Activated gamma-delta T cell treated with anti-CD3 and anti-CD28 coated beads, Interleukin-2, amount 50 U/mL, for 16 hours (primary cell): ENCODE measurements around the gene OST4.
"Not testable (repeated sequence)": the region's sequence is repeated elsewhere in the genome, so short reads cannot be mapped to it uniquely, and the experiment has no call there.

ENCODE experiments used
- DNase-seq: peaks from one replicate; pipeline ENCODE4 v3.0.0-alpha.2; 2020; ENCODE audit warnings: low read depth

Gene OST4

DNA sequence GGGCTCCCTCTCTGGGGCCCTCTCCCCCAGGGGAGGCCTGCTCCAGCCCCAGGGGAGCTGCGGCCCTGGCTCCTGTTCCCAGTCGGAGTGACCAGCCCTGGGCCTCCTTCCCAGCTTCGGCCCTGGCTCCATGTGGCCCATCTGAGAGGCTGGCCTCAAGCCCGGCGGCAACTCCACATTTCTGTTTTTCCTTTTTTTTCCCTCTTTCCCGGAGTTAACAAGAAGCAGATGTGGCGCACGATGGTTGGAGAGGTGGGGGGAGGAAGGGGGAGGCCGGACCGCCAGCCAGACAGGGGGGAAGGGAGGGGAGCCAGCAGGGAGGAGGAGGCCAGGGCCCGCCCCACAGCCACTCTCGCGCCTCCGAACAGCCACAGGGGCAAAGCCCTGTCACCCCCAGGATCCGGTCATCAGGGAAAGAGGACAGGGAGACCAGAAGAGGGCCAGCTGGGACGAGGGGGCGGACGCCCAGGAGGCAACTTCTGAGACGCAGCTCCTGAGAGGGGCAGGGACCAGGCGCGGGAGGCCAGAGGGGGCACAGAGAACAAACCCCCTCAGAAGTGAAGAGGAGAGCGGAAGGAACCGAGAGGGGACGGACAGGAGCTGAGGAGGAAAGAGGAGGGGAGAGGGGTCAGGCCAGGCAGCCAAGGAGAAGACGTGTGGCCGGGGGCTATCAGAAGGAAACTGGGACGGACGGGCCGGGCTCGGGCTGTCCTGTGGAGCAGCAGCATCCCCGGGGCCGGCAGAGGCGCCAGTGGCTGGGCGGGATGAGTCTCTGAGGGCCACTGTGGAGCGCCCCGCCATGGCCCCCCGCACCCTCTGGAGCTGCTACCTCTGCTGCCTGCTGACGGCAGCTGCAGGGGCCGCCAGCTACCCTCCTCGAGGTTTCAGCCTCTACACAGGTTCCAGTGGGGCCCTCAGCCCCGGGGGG is 7.1 kb upstream of the OST4 start, which contains the start of gene EMILIN1:
TSS of gene EMILIN1 (plus strand) at position 349 of the 928 bp plus-strand sequence. CDS start at position 800, 451 bp downstream.
- no peak for DNase-seq

DNA sequence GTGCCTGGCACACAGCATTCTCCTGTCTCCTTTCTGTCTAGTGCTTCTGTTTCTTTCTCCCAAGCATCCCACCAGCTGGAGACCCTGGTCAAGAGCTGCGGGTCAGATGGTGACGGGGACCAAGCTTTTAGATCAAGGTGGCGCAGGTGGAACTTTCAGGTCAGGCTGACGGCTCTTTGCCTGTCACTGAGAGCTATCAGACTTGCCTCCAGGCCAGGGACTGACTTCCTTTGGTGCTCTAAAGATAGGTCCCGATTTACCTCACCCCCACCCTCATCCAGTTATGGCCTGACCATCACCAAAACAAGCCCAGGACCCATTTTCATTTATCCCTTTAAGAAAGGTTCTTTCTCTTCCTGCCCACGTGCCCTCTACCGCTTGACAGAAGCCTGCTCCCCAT is 5.8 kb upstream of the OST4 start:
- no peak for DNase-seq

DNA sequence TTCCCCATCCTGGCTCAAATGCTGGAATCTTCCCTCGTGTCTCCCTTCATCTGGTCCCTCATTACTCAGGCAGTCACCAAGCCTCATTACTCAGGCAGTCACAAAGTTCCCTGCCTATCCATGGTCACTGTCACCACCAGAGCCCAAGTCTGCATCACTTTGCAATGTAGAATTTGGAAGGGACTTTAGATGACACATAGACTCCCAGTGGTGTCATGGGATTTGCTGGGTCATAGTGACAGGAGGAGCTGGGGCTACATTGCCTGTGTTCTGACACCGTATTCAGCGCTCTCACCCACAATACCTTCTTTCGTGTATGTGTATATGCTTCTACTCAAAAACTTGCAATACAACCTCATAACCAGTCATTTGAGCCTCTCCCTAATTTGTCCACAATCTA is 4.9 kb upstream of the OST4 start:
- DNase-seq = no peak

DNA sequence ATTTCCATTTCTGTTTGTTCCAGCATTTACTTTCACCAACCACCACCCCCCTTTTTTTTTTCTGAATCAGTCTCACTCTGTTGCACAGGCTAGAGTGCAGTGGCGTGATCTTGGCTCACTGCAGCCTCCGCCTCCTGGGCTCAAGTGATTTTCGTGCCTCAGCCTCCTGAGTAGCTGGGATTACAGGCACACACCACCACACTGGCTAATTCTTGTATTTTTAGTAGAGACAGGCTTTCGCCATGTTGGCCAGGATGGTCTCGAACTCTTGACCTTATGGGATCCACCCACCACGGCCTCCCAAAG is 4.1 kb upstream of the OST4 start:
- DNase-seq = not testable (repeated sequence)

DNA sequence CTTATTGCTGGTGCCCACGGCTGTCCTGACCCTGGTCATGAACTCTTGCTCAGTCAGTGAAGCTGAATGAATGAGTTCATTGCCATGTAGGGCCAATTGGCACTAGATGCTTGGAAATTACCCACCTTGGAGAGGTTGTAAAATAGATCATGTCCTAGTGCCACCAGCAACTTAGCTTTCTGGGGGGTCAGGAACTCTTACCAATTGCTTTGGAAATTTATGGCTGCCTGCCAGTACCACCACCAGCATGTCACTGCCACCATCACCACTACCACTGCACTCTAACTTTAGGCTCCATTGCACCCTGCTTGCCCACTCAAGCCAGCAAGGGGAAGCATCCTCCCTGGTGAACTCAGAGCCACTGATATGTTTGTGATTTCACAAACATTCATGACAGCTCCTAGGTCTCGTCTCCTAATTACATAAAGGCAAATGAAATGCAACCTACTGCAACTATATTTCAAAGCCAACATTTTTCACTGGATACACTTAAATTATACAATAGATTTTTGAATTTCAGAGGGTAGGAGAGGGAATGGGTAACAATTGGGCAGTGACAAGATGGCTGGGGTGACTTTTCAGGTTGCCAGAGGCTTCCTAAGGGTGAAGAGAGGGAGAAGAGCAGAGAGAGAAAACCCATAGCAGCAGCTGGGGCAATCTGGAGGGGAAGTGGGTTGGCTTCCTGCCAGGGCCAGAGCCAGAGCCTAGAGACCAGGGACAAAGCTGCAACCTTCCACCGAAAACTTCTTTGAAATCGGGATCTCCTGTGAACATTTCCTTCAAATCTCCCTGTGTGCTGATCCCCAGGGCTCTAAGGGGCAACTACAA is 3.5 kb upstream of the OST4 start:
- peak; percentile 30 for DNase-seq

DNA sequence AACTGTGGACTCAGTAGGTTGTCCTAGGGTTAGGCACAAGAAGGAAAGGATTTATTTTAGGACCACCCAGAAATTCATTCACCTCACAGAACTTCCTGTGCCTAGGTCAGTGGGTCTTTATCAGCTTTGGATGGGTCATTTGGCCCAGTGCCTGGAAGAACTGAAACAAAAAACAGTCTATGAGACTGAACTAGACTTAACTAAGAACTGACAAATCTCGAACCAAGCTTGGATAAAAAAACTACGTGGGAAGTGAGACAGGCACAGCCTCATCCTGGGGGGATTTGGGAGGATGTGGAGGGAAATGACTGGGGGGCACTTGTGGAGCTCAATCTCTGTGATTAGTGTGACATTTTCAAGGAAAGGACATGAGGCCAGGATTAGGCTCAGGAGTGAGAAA is 2.3 kb upstream of the OST4 start:
- DNase-seq = no peak

DNA sequence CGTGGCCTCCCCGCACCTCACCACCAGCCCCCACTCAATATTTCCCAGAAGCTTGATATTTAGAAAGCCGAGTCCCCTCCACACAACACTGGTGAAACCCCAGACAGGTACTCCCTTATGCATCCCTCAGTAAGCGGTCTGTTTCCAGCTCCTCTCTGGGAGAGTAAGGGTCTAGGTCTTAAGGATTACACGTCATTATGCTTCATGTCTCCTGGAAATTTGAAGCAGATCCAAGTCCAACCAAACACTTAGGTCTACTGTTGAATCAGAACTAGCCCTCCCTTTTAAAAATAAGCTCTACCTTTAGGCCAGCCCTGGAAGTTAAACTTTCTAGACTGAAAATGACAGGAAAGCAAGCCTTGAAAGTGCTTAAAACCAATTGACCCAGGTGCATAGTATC is 1.5 kb upstream of the OST4 start:
- no peak for DNase-seq

DNA sequence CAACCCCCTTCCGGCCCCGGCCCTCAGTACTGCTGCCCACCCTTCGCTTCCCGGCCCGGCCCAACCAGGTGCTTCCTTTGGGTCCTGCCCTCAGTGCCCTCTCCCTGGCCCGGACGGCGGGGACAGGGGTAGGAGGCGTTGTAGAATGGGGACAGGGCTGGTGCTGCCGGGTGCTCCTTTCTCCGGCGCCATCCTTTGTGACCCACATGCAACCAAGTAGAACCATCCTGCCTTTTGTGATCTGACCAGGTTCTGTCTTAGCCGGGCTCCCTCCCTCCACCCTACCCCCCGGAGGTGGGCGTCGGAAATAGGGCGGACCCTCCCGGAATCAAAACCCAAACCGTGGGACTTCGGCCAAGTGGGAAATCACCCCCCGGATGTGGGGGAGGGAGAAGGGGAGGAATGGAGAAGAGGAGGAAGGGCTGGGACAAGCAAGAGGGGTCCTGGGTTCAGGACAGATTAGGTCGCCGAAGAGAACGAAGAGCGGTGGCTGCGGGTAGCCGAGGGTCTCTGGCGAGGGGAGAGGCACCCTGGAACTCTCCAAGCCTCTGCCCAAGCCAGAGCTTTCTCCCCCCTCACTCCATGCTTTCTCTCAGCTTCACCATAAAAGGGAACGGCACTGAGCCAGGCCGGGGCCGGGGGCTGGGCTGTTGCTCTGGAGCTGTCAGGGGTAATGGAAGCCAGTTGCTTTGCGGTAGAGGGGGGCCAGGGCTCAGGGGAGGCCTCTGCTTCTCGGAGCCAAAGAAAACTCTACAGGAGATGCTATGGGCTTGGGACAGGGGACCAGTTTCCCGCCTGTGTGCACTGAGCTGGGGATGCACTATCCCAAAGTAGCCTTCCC is 756 bp upstream of the OST4 start:
- no peak for DNase-seq

DNA sequence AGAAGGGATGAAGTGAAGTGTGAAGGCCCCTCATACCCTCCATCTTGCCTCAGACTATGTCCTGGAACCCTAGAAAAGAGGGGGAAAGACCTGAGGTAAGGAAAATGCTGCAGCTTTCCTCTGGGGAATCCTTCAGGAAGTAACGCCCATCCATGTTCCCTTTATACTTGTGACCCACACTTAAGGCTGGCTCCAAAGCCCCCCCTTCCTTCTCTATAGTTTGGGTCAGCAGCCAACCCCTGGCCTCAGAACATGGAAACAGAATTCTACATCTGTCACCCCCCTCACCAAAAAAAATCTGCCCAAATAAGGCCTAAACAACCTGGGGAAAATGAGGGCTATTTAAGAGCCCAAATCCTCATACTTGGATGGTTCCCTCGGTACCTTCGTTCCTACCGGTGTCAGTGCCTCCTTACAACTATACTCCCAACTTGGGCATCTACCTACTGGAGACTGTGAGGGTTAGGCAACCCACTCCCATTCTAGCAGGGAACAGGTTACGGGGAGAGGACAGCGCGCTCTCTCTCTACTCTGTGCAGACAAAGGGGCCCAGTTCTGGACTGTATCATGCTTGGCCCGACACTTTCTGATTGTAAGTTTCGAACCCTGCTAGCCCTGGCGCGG is 689 bp downstream of the OST4 start:
- no peak for DNase-seq

DNA sequence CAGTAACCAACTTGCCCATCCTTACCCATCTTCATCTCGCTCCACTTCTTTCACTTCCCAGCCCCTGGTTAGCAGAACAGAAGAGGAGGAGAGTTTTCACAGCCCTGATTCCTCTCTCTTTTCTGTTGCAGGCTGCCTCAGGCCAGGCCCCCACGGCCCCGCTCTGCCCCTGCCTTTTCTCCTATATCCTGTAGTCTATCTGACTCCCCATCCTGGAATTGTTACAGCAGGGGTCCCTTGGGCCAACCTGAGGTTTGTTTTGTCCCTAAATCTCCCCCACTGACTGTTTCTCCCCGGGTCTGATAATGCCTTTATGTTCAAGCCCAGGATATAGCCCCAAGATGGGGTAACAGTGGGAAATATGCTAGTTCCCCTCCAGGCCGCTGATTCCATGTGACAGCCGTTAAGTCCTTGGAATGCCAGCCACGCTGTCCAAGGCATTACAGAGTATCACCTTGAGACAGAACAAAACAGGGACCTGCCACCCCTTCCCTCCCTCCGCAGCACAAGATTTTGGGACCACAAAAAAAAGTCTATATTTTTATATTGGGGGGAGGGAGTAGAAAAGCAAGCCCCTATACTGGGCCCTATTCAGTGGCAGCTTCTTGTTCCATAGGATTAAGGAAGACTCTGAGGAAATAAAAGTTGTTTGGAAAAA is 1.4 kb downstream of the OST4 start:
- DNase-seq = no peak

DNA sequence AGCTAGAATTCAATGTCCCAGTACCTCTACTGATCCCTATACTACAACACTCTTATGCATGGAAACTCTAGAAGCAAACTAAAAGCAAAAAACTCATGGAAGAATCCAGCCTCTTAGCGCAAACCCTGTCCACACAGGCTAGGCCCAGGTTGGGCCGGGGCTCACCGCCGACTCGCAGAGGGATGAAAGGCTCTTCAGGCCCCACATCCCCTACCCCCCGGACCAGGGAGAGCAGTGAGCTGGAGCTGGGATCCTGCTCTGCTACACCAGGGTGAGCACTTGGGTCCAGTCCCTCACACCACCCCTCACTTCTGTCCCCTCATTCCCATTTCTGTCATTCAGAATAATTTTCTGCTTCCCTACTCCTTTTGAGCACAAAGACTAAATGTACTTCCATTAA is 2.0 kb downstream of the OST4 start:
- DNase-seq = no peak

DNA sequence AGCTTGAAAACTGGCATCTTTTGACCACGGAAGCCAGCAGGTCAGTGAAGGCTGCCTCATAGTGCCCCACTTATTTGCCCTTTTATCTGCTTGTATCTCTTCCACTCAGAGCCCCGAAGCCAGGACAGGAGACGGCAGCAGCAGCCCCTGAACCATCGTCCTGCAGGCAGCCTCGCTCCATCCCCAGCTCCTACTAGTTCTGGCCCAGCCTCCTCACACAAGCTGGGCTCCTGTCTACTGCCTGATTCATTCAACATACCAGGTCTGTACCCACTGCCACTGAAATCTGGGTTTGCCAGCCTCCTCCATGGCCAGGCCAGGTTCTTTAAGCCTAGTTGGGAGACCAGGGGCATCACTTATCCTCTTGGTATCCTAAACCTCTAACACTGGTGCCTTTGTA is 4.1 kb downstream of the OST4 start:
- DNase-seq = no peak

DNA sequence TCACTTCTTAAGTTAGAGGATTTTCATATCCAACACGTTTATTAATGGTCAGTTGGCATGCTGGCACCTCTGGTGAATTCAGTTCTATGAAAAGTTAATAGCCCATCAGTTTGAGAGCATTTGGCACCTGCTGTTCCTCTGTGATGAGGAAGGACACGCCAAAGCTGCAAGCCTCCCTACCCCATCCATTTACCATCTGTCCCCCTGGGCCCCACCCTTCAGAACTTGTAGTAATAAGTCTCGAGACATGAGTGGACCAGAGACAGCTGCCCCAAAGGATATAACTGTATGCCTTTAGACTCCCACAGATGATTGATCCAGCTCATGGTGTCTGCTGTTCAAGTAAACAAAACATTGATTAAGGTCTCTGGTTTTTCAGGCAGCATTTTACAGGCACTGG is 6.3 kb downstream of the OST4 start:
- no peak for DNase-seq

DNA sequence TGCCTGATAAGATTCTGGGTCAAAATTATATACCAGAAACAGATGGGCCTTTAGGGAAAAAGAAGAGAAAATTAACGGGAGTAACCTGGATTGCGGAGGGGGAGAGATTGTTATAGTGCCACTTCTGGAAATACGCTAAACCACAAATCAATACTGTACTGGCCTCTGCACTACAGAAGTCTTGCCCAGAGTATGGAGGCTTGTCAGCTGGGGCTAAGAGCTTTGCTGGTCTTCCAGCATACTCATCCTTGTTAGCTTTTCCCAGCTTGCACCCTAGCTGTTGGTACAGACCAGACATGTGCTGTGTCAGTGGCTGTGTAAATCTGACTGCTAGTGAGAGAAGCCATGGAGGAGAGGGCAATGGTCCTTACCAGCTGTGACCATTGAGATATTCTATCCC is 11.1 kb downstream of the OST4 start:
- no peak for DNase-seq

DNA sequence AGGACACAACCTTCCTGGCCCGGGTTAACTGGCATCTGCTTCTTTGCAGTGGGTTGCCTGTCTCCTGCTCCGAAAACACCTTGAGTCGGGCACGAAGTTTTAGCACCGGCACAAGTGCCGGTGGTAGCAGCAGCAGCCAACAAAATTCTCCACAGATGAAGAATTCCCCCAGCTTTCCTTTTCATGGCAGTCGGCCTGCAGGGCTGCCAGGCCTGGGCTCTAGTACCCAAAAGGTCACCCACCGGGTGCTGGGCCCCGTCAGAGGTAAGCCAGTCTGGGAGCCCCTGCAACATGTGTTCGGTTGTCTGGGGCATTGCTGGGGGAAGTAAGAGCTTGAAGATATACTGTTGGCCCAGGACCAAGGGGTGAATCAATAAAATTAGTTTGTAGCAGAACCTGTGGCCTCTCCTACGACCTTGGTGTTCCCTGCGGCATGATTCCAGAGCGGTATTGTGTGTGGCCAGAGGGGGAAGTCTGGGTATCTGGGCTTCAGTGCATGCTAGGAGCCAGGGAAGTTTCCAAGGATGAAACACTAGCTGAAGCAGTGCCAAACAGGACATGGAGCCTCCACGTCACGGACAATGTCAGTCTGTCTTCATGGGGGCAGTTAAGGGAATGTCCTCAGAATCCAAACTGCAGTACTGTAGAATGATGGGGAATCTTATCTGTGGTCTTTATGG is 12.2 kb downstream of the OST4 start:
- no peak for DNase-seq

DNA sequence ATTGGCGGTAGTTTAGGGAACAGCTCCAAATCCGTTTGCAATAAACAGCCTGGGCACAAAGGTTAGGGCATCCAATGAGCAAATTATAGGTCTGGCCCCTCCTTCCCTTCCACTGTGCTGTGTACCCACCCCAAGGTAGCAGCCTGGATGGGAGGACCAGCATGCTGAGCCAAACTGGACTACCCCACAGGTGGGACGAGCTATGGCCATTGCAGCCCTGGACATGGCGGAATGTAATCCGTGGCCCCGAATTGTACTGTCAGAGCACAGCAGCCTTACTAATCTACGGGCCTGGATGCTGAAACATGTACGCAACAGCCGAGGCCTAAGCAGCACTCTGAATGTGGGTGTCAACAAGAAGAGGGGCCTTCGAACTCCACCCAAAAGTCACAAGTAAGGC is 13.2 kb downstream of the OST4 start:
- no peak for DNase-seq

DNA sequence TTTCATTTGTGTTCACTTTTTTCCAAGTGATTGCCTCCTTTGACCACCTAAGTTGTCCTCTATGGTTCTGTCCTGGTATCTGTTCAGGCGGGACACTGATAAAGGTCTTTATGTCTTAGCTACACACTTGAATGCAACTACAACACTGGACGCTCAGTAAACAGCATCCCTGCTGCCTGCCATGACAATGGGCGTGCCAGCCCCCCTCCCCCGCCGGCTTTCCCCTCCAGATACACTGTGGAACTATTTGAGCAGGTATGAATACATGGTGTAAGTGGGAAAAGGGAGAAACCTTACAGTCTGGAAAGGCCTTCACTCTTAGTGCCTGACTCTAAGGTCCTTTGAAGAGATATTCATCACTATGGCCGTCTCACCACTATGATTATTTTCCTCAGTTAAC is 14.3 kb downstream of the OST4 start:
- DNase-seq = no peak

DNA sequence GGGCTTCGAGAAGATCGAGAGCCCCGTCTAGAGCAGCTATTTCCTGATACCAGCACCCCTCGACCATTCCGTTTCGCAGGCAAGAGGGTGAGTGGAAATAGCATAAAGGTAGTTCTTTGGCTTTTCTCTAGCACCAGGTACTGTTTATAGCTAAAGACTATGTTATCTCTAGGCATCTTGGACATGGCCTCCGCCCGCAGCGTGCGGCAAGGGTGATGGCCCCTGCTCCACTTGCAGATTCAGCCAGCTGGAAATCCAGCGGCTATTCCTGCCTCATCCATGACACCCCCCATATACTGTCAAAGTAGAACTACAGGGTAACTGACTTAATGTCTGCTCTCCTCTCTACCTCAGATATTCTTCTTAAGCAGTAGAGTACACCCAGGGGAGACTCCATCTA is 16.7 kb downstream of the OST4 start:
- DNase-seq = no peak

DNA sequence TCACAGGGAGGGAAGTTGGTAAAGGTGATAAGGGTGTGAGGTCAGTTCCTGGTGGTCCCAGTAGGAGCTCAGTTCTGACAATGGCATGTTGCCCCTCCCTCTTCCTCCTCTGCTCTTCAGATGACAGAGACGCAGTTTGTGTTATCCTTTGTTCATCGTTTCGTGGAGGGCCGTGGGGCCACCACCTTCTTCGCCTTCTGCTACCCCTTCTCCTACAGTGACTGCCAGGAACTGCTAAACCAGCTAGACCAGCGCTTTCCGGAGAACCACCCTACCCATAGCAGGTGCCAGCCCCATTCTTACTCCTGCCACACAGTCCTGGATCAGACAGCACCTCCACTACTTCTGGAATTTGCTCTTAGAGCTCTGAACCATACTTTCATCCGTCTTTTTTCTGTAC is 17.7 kb downstream of the OST4 start:
- no peak for DNase-seq

DNA sequence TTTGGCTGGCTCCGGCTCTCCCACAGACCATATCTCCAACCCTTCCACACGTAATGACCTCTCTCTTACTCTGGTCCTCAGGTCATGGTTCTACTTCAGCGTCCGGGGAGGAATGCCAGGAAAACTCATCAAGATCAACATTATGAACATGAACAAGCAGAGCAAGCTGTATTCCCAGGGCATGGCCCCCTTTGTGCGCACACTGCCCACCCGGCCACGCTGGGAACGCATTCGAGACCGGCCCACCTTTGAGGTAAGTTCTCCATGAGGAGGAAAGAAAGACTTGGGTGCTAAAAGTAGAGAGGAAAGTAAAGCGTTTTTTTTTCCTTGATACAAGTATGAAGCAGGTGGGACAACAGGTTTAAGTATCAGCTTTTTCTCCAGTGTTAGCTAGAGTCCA is 18.1 kb downstream of the OST4 start:
- DNase-seq = no peak
